Endodermal cell (in vitro differentiated cells): ENCODE data around the gene TRIM33. TPM values are rescaled to one million over a fixed set of nuclear protein-coding genes. Genes with fewer than 3 reads are reported as not detected.

Source experiments
- DNase-seq: peaks from one replicate; pipeline ENCODE4 v3.0.0-alpha.2; 2017
- H3K27ac ChIP-seq: 2 replicates; pipeline ENCODE4 v1.5.1; 2013; ENCODE audit warnings: mild to moderate bottlenecking, low read depth, low read length, moderate library complexity
- H3K27me3 ChIP-seq: 2 replicates; pipeline ENCODE4 v1.6.1; 2013; ENCODE audit warnings: mild to moderate bottlenecking, low read length, moderate library complexity; ENCODE audit not compliant: insufficient read depth, control insufficient read depth, poor library complexity, severe bottlenecking
- H3K36me3 ChIP-seq: 2 replicates; pipeline ENCODE4 v1.7.0; 2013; ENCODE audit warnings: mild to moderate bottlenecking, low read length, moderate library complexity; ENCODE audit not compliant: control insufficient read depth, insufficient read depth
- H3K4me1 ChIP-seq: one replicate; pipeline ENCODE4 v1.7.0; 2013; ENCODE audit warnings: low read length; ENCODE audit not compliant: control insufficient read depth, insufficient read depth
- H3K4me3 ChIP-seq: 2 replicates; pipeline ENCODE4 v1.5.1; 2013; ENCODE audit warnings: mild to moderate bottlenecking, low read length, moderate library complexity
- H3K9ac ChIP-seq: 2 replicates; pipeline ENCODE4 v1.6.1; 2013; ENCODE audit warnings: mild to moderate bottlenecking, low read length, moderate library complexity; ENCODE audit not compliant: poor library complexity, severe bottlenecking; ENCODE audit errors: extremely low read depth
- H3K9me3 ChIP-seq: 2 replicates; pipeline ENCODE4 v1.6.1; 2013; ENCODE audit warnings: mild to moderate bottlenecking, low read length, moderate library complexity; ENCODE audit not compliant: control insufficient read depth
- H3K27ac Mint-ChIP-seq: 2 replicates; pipeline ENCODE4 v1.8.0; 2020; ENCODE audit warnings: mixed read lengths
- H3K27me3 Mint-ChIP-seq: 2 replicates; pipeline ENCODE4 v1.8.0; 2021; ENCODE audit warnings: mild to moderate bottlenecking, mixed read lengths; ENCODE audit not compliant: insufficient read depth
- H3K36me3 Mint-ChIP-seq: 2 replicates; pipeline ENCODE4 v1.8.0; 2020; ENCODE audit warnings: low read depth, mixed read lengths
- H3K4me1 Mint-ChIP-seq: 2 replicates; pipeline ENCODE4 v1.8.0; 2020; ENCODE audit warnings: mixed read lengths
- H3K4me3 Mint-ChIP-seq: 2 replicates; pipeline ENCODE4 v1.8.0; 2020; ENCODE audit warnings: mild to moderate bottlenecking, moderate library complexity, mixed read lengths
- H3K9me3 Mint-ChIP-seq: 2 replicates; pipeline ENCODE4 v1.8.0; 2020; ENCODE audit warnings: mild to moderate bottlenecking, mixed read lengths
- CTCF ChIP-seq: fragments of 200-600 bp; sonication (generic); conservative IDR thresholded peaks from 2 replicates; pipeline ENCODE4 v1.5.0; 2021; ENCODE audit warnings: antibody characterized with exemption, mild to moderate bottlenecking
- WGBS, 2 experiments: methylation state at CpG; one replicate each; pipeline versions ENCODE4 v1.1.5 to v1.1.7; 2013; ENCODE audit warnings: missing lambda C conversion rate in 2 of 2, mixed read lengths in 1 of 2; ENCODE audit not compliant: insufficient coverage in 1 of 2, insufficient read length in 1 of 2; 5-methylcytosine and 5-hydroxymethylcytosine counted together
- total RNA-seq, 2 donors: library from RNA; stranded (reverse); fragmentation: NEBNext Ultra II Directional in 1 of 2; extraction: Animal tissue kit (Norgen Biotek cat#: 25700) in 1 of 2; gene quantifications; 2 replicates in 1 of 2; 3 replicates in 1 of 2; pipeline ENCODE4 v1.2.1, GENCODE V29; 2021

The TRIM33 gene
- total RNA-seq, 2 donors from 2014 or later: 47.2 to 50.6 TPM

- Histone ChIP-seq H3K4me1 (no peaks in the 10 kb centered on the region), H3K4me3 (no peak overlapping the region), H3K9me3 (no peaks in the 10 kb centered on the region), H3K36me3 (peaks cover 38% of the 10 kb centered on the region), H3K27ac (no peak overlapping the region), H3K9ac (no peak overlapping the region), H3K27me3 (no peaks in the 10 kb centered on the region)
- Mint-ChIP-seq H3K9me3 (no peaks in the 10 kb centered on the region), H3K27me3 (no peaks in the 10 kb centered on the region), H3K4me3 (no peak overlapping the region), H3K36me3 (peaks cover 30% of the 10 kb centered on the region), H3K4me1 (no peaks in the 10 kb centered on the region), H3K27ac (no peak overlapping the region)
- WGBS, 2 experiments: 97% methylated on average over 3 of the region's 4 CpGs; no CpG with 5 or more reads in 1 of the 2 experiments
- DNase-seq: no peak
- no peak for TF ChIP-seq CTCF
Observed at GRCh38 chr1:114439369-114439768, 71.6 kb downstream of the TRIM33 start.

DNA sequence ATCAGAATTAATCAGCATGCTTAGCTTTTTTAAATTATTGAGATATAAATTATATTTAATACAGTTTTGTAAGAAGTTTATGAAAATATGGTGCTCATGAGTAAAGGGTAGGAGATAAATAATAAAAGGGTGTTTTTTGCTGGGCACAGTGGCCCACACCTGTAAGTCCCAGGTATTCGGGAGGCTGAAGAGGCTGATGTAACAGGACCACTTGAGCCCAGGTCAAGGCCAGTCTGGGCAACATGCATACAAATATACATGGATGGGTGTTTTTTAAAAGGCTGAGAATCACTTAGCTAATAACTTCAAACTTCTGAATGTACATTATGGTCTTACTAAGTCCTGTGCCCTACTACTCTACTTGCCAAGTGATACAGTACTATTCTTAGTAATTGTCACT lies 73.2 kb downstream of the TRIM33 start:
- no peak overlapping the region for H3K4me3 Mint-ChIP-seq
- no peaks in the 10 kb centered on the region for H3K27me3 Mint-ChIP-seq
- no peaks in the 10 kb centered on the region for H3K9me3 ChIP-seq
- H3K9ac ChIP-seq: no peak overlapping the region
- no peaks in the 10 kb centered on the region for H3K4me1 Mint-ChIP-seq
- peaks cover 32% of the 10 kb centered on the region for H3K36me3 Mint-ChIP-seq
- TF ChIP-seq CTCF: no peak
- 93 to 100% methylated on average over 1 of the region's 1 CpG for WGBS, 2 experiments
- no peaks in the 10 kb centered on the region for H3K9me3 Mint-ChIP-seq
- no peak overlapping the region for H3K27ac Mint-ChIP-seq
- H3K4me3 ChIP-seq: no peak overlapping the region
- H3K4me1 ChIP-seq: no peaks in the 10 kb centered on the region
- no peak for DNase-seq
- no peaks in the 10 kb centered on the region for H3K27me3 ChIP-seq
- no peak overlapping the region for H3K27ac ChIP-seq
- peaks cover 38% of the 10 kb centered on the region for H3K36me3 ChIP-seq

DNA sequence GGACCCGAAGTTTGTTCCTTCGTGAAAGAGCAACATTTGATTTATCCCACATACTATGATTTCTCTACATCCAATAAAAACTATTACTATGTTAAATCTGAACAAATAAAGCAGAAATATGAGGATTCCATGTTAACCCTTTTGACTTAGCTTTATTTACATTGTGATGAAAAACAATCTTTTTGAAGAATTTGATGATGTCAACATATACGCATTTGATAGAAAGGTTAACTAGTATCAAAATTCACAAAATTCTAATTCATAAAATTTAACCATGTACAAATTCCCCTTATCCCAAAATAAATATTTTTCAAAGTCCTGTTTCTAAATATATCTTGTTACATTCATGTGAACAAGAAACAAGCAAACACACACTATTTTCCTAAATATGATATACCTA lies 74.2 kb downstream of the TRIM33 start:
- H3K9ac ChIP-seq: no peak overlapping the region
- peaks cover 38% of the 10 kb centered on the region for H3K36me3 ChIP-seq
- H3K9me3 ChIP-seq: no peaks in the 10 kb centered on the region
- WGBS, 2 experiments: 98% methylated on average over 3 of the region's 3 CpGs; no CpG with 5 or more reads in 1 of the 2 experiments
- no peak overlapping the region for H3K4me3 ChIP-seq
- H3K27ac ChIP-seq: no peak overlapping the region
- no peak for DNase-seq
- Mint-ChIP-seq H3K36me3 (peaks cover 31% of the 10 kb centered on the region), H3K4me3 (no peak overlapping the region), H3K27me3 (no peaks in the 10 kb centered on the region), H3K4me1 (no peaks in the 10 kb centered on the region), H3K9me3 (no peaks in the 10 kb centered on the region), H3K27ac (no peak overlapping the region)
- TF ChIP-seq CTCF: no peak
- H3K27me3 ChIP-seq: no peaks in the 10 kb centered on the region
- H3K4me1 ChIP-seq: no peaks in the 10 kb centered on the region
